Uterus (tissue), 4 donors: ENCODE data around the gene PDF. TPM values are rescaled to one million over a fixed set of nuclear protein-coding genes. Genes with fewer than 3 reads are reported as not detected.

Experiments used
- DNase-seq, 2 donors: peaks; one replicate each; pipeline ENCODE4 v3.0.0-alpha.2; 2019 to 2020
- H3K27ac ChIP-seq, 2 donors: fragments of 200-600 bp; sonication (generic); 1 replicate in 1 of 2; 2 replicates in 1 of 2; pipeline ENCODE4 v1.5.1; 2016 to 2018
- H3K27me3 ChIP-seq, 2 donors: fragments of 200-600 bp; sonication (generic); one replicate each; pipeline ENCODE4 v1.5.1; 2018 to 2019; ENCODE audit warnings: control low read depth in 1 of 2
- H3K36me3 ChIP-seq, 2 donors: fragments of 200-600 bp; sonication (generic); one replicate each; pipeline ENCODE4 v1.5.1; 2019; ENCODE audit warnings: control low read depth in 1 of 2
- H3K4me1 ChIP-seq, 2 donors: fragments of 200-600 bp; sonication (generic); one replicate each; pipeline ENCODE4 v1.5.1; 2018 to 2019; ENCODE audit warnings: control low read depth in 1 of 2
- H3K4me3 ChIP-seq, 2 donors: fragments of 200-600 bp; sonication (generic); 1 replicate in 1 of 2; 2 replicates in 1 of 2; pipeline ENCODE4 v1.5.1; 2018 to 2019; ENCODE audit warnings: mild to moderate bottlenecking in 1 of 2
- H3K9me3 ChIP-seq, 2 donors: fragments of 200-600 bp; sonication (generic); one replicate each; pipeline ENCODE4 v1.5.1; 2019; ENCODE audit warnings: control low read depth in 1 of 2
- POLR2A ChIP-seq, 2 donors: fragments of 450-650 bp; IDR thresholded peaks; one replicate each; pipeline ENCODE4 v1.6.1; 2016; ENCODE audit warnings: antibody characterized with exemption in 2 of 2, mild to moderate bottlenecking in 1 of 2, moderate library complexity in 1 of 2
- intact Hi-C: fragments of 100-400 bp; cut with DNase I; formaldehyde crosslinking; loops from one replicate; pipeline ENCODE4 v1.15.1; 2023; ENCODE audit warnings: low total_unique reads
- total RNA-seq, 4 donors: library from RNA; depleted of rRNA in 3 of 4; stranded (reverse); fragments of >200 nt in 3 of 4; gene quantifications; one replicate each; pipeline versions ENCODE4 v1.1.0 to v1.2.4, GENCODE V29; 2014 to 2023
- TF ChIP-seq, protein P1 (sequence below), 4 experiments: fragments of 200-600 bp in 2 of 4; fragments of 450-650 bp in 2 of 4; sonication (generic) in 2 of 4; IDR thresholded peaks; one replicate each; pipeline ENCODE4 v1.5.1; 2016 to 2019; ENCODE audit warnings: antibody characterized with exemption in 4 of 4, mild to moderate bottlenecking in 2 of 4, moderate library complexity in 1 of 4
- donor health status: DM: yes; HTN: yes; CAD: no.

Gene PDF
- total RNA-seq, 4 donors from 2014 or later = 3.2 to 69.9 (median 13.2) TPM

DNA sequence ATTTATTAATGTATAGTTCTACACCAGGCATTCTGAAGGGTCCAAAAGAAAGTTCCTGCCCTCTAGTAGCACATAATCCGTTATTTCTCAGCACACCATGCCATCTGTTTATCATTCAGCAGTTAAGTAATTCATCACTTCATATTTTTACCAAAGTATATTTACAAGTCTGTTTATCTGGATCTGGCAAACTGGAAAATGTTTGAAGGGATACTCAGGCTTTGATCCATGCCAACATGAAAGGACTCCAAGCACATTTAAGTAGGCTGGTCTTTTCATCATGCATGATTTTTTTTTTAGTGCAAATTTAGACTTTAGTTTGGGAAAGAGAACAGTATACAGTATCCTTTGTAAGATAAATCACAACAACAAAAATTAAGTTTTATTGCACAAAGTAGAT, 23.3 kb downstream of the PDF start:
- intact Hi-C loops = no loop called here
- H3K36me3 ChIP-seq = no peaks in the 10 kb centered on the region
- TF ChIP-seq, protein P1, sequence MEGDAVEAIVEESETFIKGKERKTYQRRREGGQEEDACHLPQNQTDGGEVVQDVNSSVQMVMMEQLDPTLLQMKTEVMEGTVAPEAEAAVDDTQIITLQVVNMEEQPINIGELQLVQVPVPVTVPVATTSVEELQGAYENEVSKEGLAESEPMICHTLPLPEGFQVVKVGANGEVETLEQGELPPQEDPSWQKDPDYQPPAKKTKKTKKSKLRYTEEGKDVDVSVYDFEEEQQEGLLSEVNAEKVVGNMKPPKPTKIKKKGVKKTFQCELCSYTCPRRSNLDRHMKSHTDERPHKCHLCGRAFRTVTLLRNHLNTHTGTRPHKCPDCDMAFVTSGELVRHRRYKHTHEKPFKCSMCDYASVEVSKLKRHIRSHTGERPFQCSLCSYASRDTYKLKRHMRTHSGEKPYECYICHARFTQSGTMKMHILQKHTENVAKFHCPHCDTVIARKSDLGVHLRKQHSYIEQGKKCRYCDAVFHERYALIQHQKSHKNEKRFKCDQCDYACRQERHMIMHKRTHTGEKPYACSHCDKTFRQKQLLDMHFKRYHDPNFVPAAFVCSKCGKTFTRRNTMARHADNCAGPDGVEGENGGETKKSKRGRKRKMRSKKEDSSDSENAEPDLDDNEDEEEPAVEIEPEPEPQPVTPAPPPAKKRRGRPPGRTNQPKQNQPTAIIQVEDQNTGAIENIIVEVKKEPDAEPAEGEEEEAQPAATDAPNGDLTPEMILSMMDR (IDR thresholded peaks at IDR 0.05) = no peak
- no peak for TF ChIP-seq POLR2A (IDR thresholded peaks at IDR 0.05)
- no peak overlapping the region for H3K4me3 ChIP-seq
- no peaks in the 10 kb centered on the region for H3K4me1 ChIP-seq
- H3K27ac ChIP-seq = no peak overlapping the region
- H3K27me3 ChIP-seq = no peaks in the 10 kb centered on the region
- no peak for DNase-seq
- no peaks in the 10 kb centered on the region for H3K9me3 ChIP-seq

DNA sequence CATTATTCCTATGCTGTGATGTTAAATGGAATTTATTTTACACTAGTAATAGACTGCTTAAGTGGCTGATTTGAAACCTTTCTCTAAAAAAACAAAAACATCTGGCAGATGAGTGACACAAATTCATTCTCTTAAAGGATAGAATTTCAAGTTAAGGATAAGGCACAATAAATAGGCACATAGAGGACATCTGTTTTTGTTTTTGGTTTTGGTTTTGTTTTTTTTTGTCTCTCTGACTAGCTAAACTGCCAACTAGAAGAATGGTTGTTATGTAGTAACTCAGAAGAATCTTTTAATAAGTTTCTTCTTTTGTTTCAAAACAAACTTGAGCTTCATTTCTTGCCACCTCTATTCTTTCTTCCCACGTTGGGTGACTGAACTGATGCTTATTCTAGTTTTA, 24.4 kb downstream of the PDF start:
- Histone ChIP-seq H3K27ac (no peak overlapping the region), H3K36me3 (no peaks in the 10 kb centered on the region), H3K9me3 (no peaks in the 10 kb centered on the region), H3K4me3 (no peak overlapping the region), H3K4me1 (no peaks in the 10 kb centered on the region), H3K27me3 (no peaks in the 10 kb centered on the region)
- intact Hi-C loops = no loop called here
- no peak for DNase-seq
- TF ChIP-seq POLR2A (IDR thresholded peaks at IDR 0.05) = no peak
- TF ChIP-seq, protein P1 (IDR thresholded peaks at IDR 0.05) = no peak

DNA sequence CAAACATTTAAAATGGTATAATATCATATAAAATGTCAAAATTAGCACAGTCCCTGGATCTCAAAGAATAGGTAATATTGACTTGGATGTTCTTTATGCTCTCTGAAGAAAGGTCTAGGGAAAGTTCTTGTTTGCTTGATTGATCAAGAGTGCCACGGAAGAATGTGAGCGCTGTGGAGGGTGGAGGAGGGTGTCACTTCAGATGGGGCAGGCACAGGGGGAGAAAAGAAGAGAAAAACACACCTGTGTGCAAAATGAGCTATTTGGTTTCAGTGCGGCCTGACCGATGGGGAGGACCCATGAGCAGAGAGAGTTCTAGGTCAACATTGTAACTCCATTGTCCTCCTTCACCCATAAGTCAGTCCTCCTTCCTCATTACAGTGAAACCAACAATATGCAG, 28.1 kb downstream of the PDF start:
- no peak overlapping the region for H3K27ac ChIP-seq
- no peak for DNase-seq
- intact Hi-C loops = no loop called here
- no peaks in the 10 kb centered on the region for H3K27me3 ChIP-seq
- no peaks in the 10 kb centered on the region for H3K4me1 ChIP-seq
- no peak overlapping the region for H3K4me3 ChIP-seq
- no peaks in the 10 kb centered on the region for H3K36me3 ChIP-seq
- TF ChIP-seq POLR2A (IDR thresholded peaks at IDR 0.05) = no peak
- TF ChIP-seq, protein P1 (IDR thresholded peaks at IDR 0.05) = no peak
- no peaks in the 10 kb centered on the region for H3K9me3 ChIP-seq

DNA sequence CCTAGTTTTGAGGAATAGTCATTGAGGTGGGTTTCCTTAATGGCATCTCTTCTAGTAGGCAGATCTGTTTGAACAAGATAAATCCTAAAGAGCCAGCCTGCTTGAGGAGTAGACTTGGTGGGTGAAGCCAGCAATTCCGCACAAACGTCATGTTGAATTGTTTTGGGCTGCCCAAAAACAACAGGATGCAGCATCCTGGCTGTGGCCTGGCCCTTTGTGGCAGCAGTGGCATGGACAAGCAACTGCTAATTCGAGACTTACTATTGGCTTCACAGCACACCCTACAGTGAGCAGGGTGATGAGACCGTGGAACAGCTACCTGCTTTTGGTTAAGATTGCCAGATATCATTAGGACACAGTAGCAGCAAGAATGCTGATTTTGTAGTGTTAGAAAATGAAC, 28.5 kb downstream of the PDF start:
- TF ChIP-seq, protein P1 (IDR thresholded peaks at IDR 0.05) = no peak
- no peak for TF ChIP-seq POLR2A (IDR thresholded peaks at IDR 0.05)
- Histone ChIP-seq H3K4me1 (no peaks in the 10 kb centered on the region), H3K36me3 (no peaks in the 10 kb centered on the region), H3K27ac (no peak overlapping the region), H3K27me3 (no peaks in the 10 kb centered on the region), H3K4me3 (no peak overlapping the region), H3K9me3 (no peaks in the 10 kb centered on the region)
- intact Hi-C loops = no loop called here
- DNase-seq = no peak

DNA sequence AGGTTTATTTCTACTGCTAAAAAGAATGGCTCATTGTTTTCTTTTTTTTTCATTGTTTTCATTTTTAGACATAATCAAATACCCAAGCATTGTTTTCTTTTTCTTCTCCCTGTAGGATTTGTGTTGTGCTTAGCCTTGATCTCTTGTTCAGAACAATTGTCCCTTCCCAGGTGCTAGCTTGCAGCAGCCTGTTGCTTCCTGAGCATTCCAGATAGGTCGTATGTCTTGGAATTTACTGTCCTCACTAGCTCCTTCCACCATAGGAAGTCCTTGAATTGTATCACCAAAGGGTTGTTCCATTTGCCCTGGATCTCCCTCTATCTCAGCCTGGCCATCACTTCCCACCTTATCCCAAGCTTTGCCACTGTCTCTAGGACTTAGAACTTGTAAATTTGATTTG, 29.2 kb downstream of the PDF start:
- H3K4me1 ChIP-seq = no peaks in the 10 kb centered on the region
- no peak overlapping the region for H3K27ac ChIP-seq
- TF ChIP-seq, protein P1 (IDR thresholded peaks at IDR 0.05) = no peak
- TF ChIP-seq POLR2A (IDR thresholded peaks at IDR 0.05) = no peak
- intact Hi-C loops = no loop called here
- no peak for DNase-seq
- no peaks in the 10 kb centered on the region for H3K27me3 ChIP-seq
- no peaks in the 10 kb centered on the region for H3K36me3 ChIP-seq
- H3K9me3 ChIP-seq = no peaks in the 10 kb centered on the region
- no peak overlapping the region for H3K4me3 ChIP-seq
